HG03460 (cell line): ENCODE measurements around the gene PLEKHD1.
"Not testable (repeated sequence)": the region's sequence is repeated elsewhere in the genome, so short reads cannot be mapped to it uniquely, and the experiment has no call there.

Experiments
- ATAC-seq: cut with Tn5 transposase; IDR thresholded peaks from one replicate; pipeline ENCODE4 v1.9.1; 2021; ENCODE audit not compliant: unreplicated experiment

Gene PLEKHD1

GRCh38 chr14:69484444-69485314 lies at the start of gene PLEKHD1:
TSS of gene PLEKHD1 (plus strand) at chr14:69484728. CDS start at chr14:69484966, 238 bp downstream.
- ATAC-seq, result no peak

GRCh38 chr14:69439521-69440270 lies 44.8 kb upstream of the PLEKHD1 start:
- no peak for ATAC-seq

GRCh38 chr14:69441948-69442347 lies 42.6 kb upstream of the PLEKHD1 start:
- peak; percentile 81 for ATAC-seq

GRCh38 chr14:69443296-69443805 lies 41.2 kb upstream of the PLEKHD1 start:
- no peak for ATAC-seq

- ATAC-seq, result no peak
Measured at GRCh38 chr14:69449216-69449615, 35.3 kb upstream of the PLEKHD1 start.

GRCh38 chr14:69451941-69452340 lies 32.6 kb upstream of the PLEKHD1 start:
- no peak for ATAC-seq

GRCh38 chr14:69458350-69458749 lies 26.2 kb upstream of the PLEKHD1 start:
- no peak for ATAC-seq

- no peak for ATAC-seq
Measured at GRCh38 chr14:69459122-69459521, 25.4 kb upstream of the PLEKHD1 start.

- ATAC-seq, result no peak
Measured at GRCh38 chr14:69460093-69460701, 24.3 kb upstream of the PLEKHD1 start.

- ATAC-seq, result no peak
Measured at GRCh38 chr14:69464379-69464778, 20.1 kb upstream of the PLEKHD1 start.

GRCh38 chr14:69464829-69465228 lies 19.7 kb upstream of the PLEKHD1 start:
- no peak for ATAC-seq

GRCh38 chr14:69468949-69469348 lies 15.6 kb upstream of the PLEKHD1 start:
- ATAC-seq, result no peak

- no peak for ATAC-seq
Measured at GRCh38 chr14:69471436-69471835, 13.1 kb upstream of the PLEKHD1 start.

- ATAC-seq, result no peak
Measured at GRCh38 chr14:69471916-69472315, 12.6 kb upstream of the PLEKHD1 start.

GRCh38 chr14:69473260-69473659 lies 11.3 kb upstream of the PLEKHD1 start:
- ATAC-seq, result no peak

- no peak for ATAC-seq
Measured at GRCh38 chr14:69473946-69474345, 10.6 kb upstream of the PLEKHD1 start.

GRCh38 chr14:69475194-69475818 lies 9.2 kb upstream of the PLEKHD1 start:
- ATAC-seq, result no peak

GRCh38 chr14:69476824-69477450 lies 7.6 kb upstream of the PLEKHD1 start:
- not testable (repeated sequence) for ATAC-seq

GRCh38 chr14:69478055-69478454 lies 6.5 kb upstream of the PLEKHD1 start:
- ATAC-seq, result not testable (repeated sequence)

- ATAC-seq, result no peak
Measured at GRCh38 chr14:69479696-69480095, 4.8 kb upstream of the PLEKHD1 start.
